ENCODE results near the gene AMHR2. TPM values are rescaled to one million over a fixed set of nuclear protein-coding genes. Genes with fewer than 3 reads are reported as not detected.

Gene AMHR2
- total and polyA plus RNA-seq, 9 of the 15 experiments (the other 6 are each of a cell fraction or from before 2014, with no cell fraction given): 8.9 to 49.7 (median 19.3) TPM

- Histone ChIP-seq H3K9ac (ENCODE audit: insufficient read depth in 1 of 2, low read depth in 2 of 2, low read length in 2 of 2) (peak overlapping the region; percentile 65 to 98), H3K27me3 (ENCODE audit: control insufficient read depth in 2 of 2, insufficient read depth in 2 of 2, low read length in 2 of 2) (no peaks in the 10 kb centered on the region), H3K9me1 (ENCODE audit: control insufficient read depth, insufficient read depth, low read length) (no peaks in the 10 kb centered on the region), H3K4me2 (ENCODE audit: insufficient read depth, low read length) (peak overlapping the region; percentile 89), H3K4me3 (peak overlapping the region; percentile 36), H3K79me2 (ENCODE audit: control insufficient read depth, insufficient read depth, low read length) (peaks cover 19% of the 10 kb centered on the region), H3K36me3 (ENCODE audit: control insufficient read depth, insufficient read depth, low read length) (peaks cover 26% of the 10 kb centered on the region; the same call in 2 of the 3 replicates), H3K9me3 (replicated peaks; ENCODE audit: control insufficient read depth, insufficient read depth, low read depth, low read length) (no peaks in the 10 kb centered on the region), H2AFZ (ENCODE audit: low read depth, low read length) (peak overlapping the region; percentile 77), H3K4me1 (replicated peaks in 1 of 2; ENCODE audit: control insufficient read depth in 2 of 2, insufficient read depth in 2 of 2, low read length in 2 of 2) (peaks cover 38 to 43% of the 10 kb centered on the region in 2 experiments), H4K20me1 (replicated peaks; ENCODE audit: control insufficient read depth, insufficient read depth, low read length) (no peaks in the 10 kb centered on the region), H3K27ac (ENCODE audit: extremely low read depth, low read depth, low read length) (peak overlapping the region; percentile 63)
- 34% methylated on average over 11 of the region's 11 CpGs for WGBS (ENCODE audit: insufficient coverage, low coverage, missing lambda C conversion rate)
- intact Hi-C loops (cut with micrococcal nuclease) (loop anchor here (10.0 kb wide), 1 partner anchor 101 kb away; the partner anchor contains the start of gene AAAS), in situ Hi-C loops (cut with MboI) (no loop called here)
- ATAC-seq: peak; percentile 43
- FAIRE-seq: no peak
- DNase-seq (ENCODE audit: extremely low read depth in 1 of 4, low spot score in 3 of 4): peak in 2 of 4 experiments; percentile 16 to 17
- CTCF ChIA-PET (ENCODE audit: low intra/inter-chr PET ratio): no interaction called here
- TF ChIP-seq VEZF1 (CRISPR knock-in tag; IDR thresholded peaks at IDR 0.05) (peak; percentile 10; the same call in 1 of the 2 replicates), MBD1 (CRISPR knock-in tag; IDR thresholded peaks at IDR 0.05) (no peak), ELF1 (tag; IDR thresholded peaks at IDR 0.05) (0 out of 2 replicates have a peak, but pooled peaks have one; percentile 17), MBD2 (IDR thresholded peaks at IDR 0.05; ENCODE audit: borderline replicate concordance, low read depth) (0 out of 2 replicates have a peak, but pooled peaks have one; percentile 4), ZNF589 (CRISPR knock-in tag; IDR thresholded peaks at IDR 0.05; ENCODE audit: low read depth) (no peak), BCLAF1 (IDR thresholded peaks at IDR 0.05; ENCODE audit: borderline replicate concordance in 1 of 2, control insufficient read depth in 1 of 2, low read depth in 2 of 2, low read length in 1 of 2) (no peak), ZFX (CRISPR knock-in tag; IDR thresholded peaks at IDR 0.05) (peak; percentile 62), UBTF (IDR thresholded peaks at IDR 0.05; ENCODE audit: borderline replicate concordance in 1 of 2, low read depth in 2 of 2, low read length in 2 of 2) (0 out of 4 replicates have a peak, but pooled peaks of 1 of the 2 experiments have one; percentile 7)
- POLR2A ChIA-PET: interaction anchor here (0.6 to 3.1 kb wide), 6 partner anchors 10 to 83 kb away, joined by 3 to 13 read pairs (median 4); partner anchors contain the start of gene PRR13
- TSS peak; percentile 65 for BruUV-seq (replicated peaks)
These were observed 2.0 kb downstream of the AMHR2 start for GRCh38 chr12:53425515-53426150.

Measured in K562 (cell line).